Inflammatory macrophage treated with lipopolysaccharide for 1 hour (primary cell): Measurements from ENCODE around the gene COPRS.
"Not testable (repeated sequence)": the region's sequence is repeated elsewhere in the genome, so short reads cannot be mapped to it uniquely, and the experiment has no call there.

Experiments used
- DNase-seq, 2 donors: peaks; one replicate each; pipeline ENCODE4 v3.0.0-alpha.2; 2020 to 2022

The COPRS gene

GRCh38 chr17:31843070-31843745 lies 15.8 kb downstream of the COPRS start:
- DNase-seq = no peak

- peak; percentile 29 to 80 for DNase-seq
These were observed 16.6 kb downstream of the COPRS start for GRCh38 chr17:31842195-31843069.

DNA sequence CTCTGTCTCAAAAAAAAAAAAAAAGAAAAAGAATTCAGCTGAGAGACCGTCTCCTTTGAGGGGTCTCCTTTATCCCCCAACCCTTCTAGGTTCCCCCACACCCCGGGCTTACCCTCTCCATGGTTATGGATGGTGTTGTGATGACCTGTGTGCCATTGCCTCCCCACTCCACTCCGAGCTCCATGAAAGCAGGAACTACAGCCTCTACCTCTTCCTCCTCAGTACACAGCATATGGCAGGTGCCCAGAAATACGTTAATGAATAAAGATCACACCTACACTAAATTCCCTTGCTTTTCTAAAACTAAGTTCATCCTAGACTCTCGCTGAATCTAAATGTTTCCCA lies 17.2 kb downstream of the COPRS start:
- DNase-seq = no peak

DNA sequence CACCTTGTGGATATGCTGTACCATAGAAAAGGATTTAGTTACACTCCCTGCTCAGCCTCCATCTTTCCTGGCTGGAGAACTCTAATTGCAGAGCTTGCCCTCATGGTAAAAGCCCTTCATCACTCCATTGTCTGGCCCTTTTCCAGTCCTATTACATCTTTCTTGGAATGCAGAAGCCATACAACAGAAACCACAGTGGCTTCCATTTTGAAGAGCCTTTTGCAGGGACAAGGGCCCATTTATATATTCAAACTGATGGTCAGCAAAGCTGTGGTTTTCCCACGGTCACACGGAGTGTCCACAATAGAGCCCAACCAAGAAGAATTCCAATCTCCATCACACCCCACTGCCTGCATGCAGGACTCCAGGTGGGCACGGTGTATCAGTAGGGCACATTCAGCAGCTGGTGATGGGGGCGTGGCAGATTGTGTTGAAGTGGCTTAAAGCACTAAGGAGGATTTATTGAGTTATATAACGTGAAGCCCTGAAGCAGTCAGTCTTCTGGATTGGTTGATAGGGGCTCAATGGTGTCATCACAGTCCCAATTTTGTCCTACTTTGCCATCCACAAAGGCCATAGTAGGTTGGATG lies 20.3 kb downstream of the COPRS start:
- no peak for DNase-seq

- DNase-seq = no peak
These were observed 23.1 kb downstream of the COPRS start for GRCh38 chr17:31835984-31836383.

GRCh38 chr17:31834448-31834847 lies 24.6 kb downstream of the COPRS start:
- DNase-seq = peak in 1 of 2 donors; percentile 14

DNA sequence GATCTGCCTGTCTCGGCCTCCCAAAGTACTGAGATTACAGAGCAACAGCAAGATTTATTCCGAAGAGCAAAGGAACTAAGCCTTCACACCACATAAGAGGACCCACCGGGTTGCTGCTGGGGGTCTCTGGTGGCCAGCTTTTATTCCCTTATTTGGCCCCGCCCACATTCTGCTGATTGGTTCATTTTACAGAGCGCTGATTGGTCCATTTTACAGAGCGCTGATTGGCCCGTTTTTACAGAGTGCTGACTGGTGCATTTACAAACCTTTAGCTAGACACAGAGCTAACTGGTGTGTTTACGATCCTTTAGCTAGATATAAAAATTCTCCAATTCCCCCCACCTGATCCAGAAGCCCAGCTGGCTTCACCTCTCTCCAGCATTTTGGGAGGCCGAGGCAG lies 26.3 kb downstream of the COPRS start:
- DNase-seq = no peak

DNA sequence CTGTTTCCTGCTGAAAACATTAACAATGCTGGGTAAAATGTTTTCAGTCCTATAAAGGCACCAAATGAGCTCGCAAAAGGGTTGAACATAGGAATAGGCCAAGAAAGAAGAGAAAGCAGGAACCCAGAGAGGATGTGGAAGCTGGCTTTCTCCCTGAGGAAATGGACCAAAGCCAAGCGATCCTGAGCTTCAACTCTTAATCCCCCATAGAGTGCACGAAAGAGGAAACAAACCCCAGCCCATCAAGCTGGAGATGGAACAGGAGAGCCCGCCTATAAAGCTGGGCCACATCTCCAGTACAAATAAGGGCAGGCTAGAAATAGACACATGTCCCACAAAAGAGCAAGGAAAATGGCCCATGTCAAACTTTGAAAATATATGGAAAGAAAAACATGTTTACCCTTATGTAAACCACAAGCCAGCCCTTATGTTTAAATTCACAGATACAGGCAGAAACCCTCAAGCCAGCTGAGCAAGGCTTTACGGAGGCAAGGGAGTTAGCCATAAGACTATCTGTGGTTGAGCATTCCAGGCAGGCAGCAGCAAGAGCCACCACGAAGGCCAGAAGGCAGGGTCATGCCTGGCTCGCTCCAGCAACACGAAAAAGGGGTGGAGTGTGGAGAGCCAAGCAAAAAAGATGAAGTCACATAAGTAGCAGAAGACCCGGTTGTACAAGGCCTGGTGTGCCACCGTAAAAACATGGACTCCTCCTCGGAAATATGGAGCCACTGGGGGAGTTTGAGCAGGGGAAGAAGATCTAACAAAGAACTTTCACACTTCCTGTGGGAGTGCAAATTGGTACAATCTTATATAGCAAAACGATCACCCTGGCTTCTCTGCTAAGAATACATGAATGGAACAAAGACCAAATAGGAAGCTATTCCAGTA lies 27.8 kb downstream of the COPRS start:
- DNase-seq = no peak

GRCh38 chr17:31829649-31830048 lies 29.4 kb downstream of the COPRS start:
- no peak for DNase-seq

GRCh38 chr17:31828955-31829354 lies 30.1 kb downstream of the COPRS start:
- DNase-seq = not testable (repeated sequence)

- no peak for DNase-seq
These were observed 32.9 kb downstream of the COPRS start for GRCh38 chr17:31825961-31826691.

- DNase-seq = no peak
These were observed 34.2 kb downstream of the COPRS start for GRCh38 chr17:31824766-31825360.

DNA sequence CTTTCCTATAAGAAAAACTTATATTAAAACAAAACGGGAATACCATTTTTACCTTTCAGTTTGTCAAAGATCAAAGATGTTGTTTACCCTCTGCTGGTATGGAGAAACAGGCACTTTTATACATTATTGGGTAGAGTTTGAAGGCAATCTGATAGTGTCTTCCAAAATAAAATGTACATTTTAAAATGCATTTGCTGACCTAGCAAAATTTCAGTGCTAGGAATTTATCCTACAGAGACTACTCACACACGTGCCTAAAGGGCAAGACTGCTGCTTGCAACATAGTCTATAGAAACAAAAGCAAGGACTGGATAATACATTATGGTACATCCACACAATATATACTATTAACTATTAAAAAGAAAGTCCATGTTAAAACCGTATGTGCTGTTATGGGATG lies 36.0 kb downstream of the COPRS start:
- no peak for DNase-seq

GRCh38 chr17:31820691-31821435 lies 38.2 kb downstream of the COPRS start:
- no peak for DNase-seq

DNA sequence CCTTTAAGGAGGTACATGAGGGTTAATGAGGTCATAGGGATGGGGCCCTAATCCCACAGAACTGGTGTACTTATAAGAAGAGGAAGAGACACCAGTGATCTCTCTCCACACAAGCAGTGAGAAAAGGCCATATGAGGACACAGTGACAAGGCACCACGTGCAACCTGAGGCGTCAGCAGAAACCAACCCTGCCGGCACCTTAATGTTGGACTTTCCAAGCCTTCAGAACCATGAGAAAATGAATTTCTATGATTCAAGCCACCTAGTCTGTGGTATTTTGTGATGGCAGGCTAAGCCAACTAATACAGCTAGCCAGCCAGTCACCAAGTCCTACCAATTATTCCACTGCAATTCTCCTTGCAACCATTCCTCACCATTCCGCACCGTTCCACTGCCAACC lies 39.5 kb downstream of the COPRS start:
- no peak for DNase-seq

- not testable (repeated sequence) for DNase-seq
These were observed 40.2 kb downstream of the COPRS start for GRCh38 chr17:31818863-31819262.

DNA sequence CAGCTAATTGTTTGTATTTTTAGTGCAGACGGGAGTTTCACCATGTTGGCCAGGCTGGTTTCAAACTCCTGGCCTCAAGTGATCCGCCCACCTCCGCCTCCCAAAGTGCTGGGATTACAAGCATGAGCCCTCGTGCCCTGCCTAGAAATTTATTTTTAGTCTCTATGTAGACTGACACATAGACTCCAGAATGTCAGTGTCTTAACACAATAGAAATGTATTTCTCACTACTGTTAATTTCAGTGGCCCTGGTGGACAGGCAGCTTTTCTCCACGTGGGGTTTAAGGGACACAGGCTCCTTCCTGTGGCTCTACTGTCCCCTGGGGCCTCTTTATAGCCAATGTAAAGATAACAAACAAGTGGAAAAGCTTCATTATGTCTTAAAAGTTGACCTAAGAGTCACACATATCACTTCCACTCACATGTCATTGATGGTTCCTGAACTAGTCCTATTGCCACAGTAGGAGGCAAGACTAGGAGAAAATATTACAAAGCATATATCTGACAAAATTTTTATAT lies 43.8 kb downstream of the COPRS start:
- DNase-seq = no peak

- DNase-seq = peak in 1 of 2 donors; percentile 10
These were observed 47.9 kb downstream of the COPRS start for GRCh38 chr17:31811101-31811500.

GRCh38 chr17:31809876-31810275 lies 49.2 kb downstream of the COPRS start:
- DNase-seq = not testable (repeated sequence)

- no peak for DNase-seq
These were observed 50.5 kb downstream of the COPRS start for GRCh38 chr17:31808521-31809050.
